Stimulated activated CD8-positive, alpha-beta memory T cell treated with anti-CD3 and anti-CD28 coated beads, Interleukin-7, amount 100 ng/mL, for 24 hours (primary cell): ENCODE data around the gene CEP131.

Experiments used
- DNase-seq: peaks from one replicate; pipeline ENCODE4 v3.0.0-alpha.2; 2020; ENCODE audit warnings: low read depth

Gene CEP131

GRCh38 chr17:81251709-81252301 lies 29.0 kb upstream of the CEP131 start:
- DNase-seq, result no peak

- DNase-seq, result no peak
These were observed 28.4 kb upstream of the CEP131 start for GRCh38 chr17:81251094-81251708.

GRCh38 chr17:81250286-81251093 lies 27.7 kb upstream of the CEP131 start:
- no peak for DNase-seq

- DNase-seq, result no peak
These were observed 26.7 kb upstream of the CEP131 start for GRCh38 chr17:81249223-81250040.

- no peak for DNase-seq
These were observed 25.9 kb upstream of the CEP131 start for GRCh38 chr17:81248649-81249048.

- no peak for DNase-seq
These were observed 24.7 kb upstream of the CEP131 start for GRCh38 chr17:81247339-81247990.

- DNase-seq, result no peak
These were observed 24.0 kb upstream of the CEP131 start for GRCh38 chr17:81246679-81247338.

- DNase-seq, result no peak
These were observed 23.5 kb upstream of the CEP131 start for GRCh38 chr17:81246343-81246670.

GRCh38 chr17:81245665-81246342 lies 23.0 kb upstream of the CEP131 start:
- DNase-seq, result no peak

GRCh38 chr17:81245024-81245664 lies 22.4 kb upstream of the CEP131 start:
- DNase-seq, result no peak

- no peak for DNase-seq
These were observed 21.7 kb upstream of the CEP131 start for GRCh38 chr17:81244358-81245023.

- no peak for DNase-seq
These were observed 20.5 kb upstream of the CEP131 start for GRCh38 chr17:81243333-81243664.

- DNase-seq, result no peak
These were observed 19.9 kb upstream of the CEP131 start for GRCh38 chr17:81242421-81243332.

GRCh38 chr17:81241648-81242420 lies 19.1 kb upstream of the CEP131 start:
- peak; percentile 54 for DNase-seq

- DNase-seq, result no peak
These were observed 18.4 kb upstream of the CEP131 start for GRCh38 chr17:81241203-81241602.

- DNase-seq, result no peak
These were observed 18.0 kb upstream of the CEP131 start for GRCh38 chr17:81240761-81241160.

- DNase-seq, result no peak
These were observed 17.2 kb upstream of the CEP131 start for GRCh38 chr17:81239714-81240555.
